SK-N-SH (cell line): ENCODE data around the gene EIF4E1B. TPM values are rescaled to one million over a fixed set of nuclear protein-coding genes. Genes with fewer than 3 reads are reported as not detected.

ENCODE experiments used
- CTCF ChIA-PET: fragments of 300-600, 350-600 bp; formaldehyde crosslinking; extraction: SDS; loops from one replicate; lab custom pipeline; 2021; lab: Yijun Ruan, JAX
- POLR2A ChIA-PET: fragments of 350-600 bp; sonication (Branson Sonifier 250); formaldehyde crosslinking; extraction: SDS; loops from one replicate; lab custom pipeline; 2020; ENCODE audit warnings: antibody characterized with exemption, inconsistent platforms; lab: Yijun Ruan, JAX
- DNase-seq: peaks from one replicate; pipeline ENCODE4 v3.0.0; 2012
- H2AFZ ChIP-seq: fragments of 200-600 bp; sonication (generic); 2 replicates; pipeline ENCODE4 v1.8.1; 2016; ENCODE audit warnings: antibody characterized with exemption, mild to moderate bottlenecking, low read depth
- H3F3A ChIP-seq: fragments of 200-600 bp; sonication (generic); replicated peaks from 2 replicates; pipeline ENCODE3; 2016; ENCODE audit warnings: antibody characterized with exemption, mild to moderate bottlenecking; ENCODE audit not compliant: insufficient read depth
- H3K27ac ChIP-seq, 2 experiments: fragments of 200-500 bp in 1 of 2; fragments of 200-600 bp in 1 of 2; sonication (Bioruptor generic) in 1 of 2; sonication (generic), shearing (Covaris generic) in 1 of 2; 2 replicates each; pipeline versions ENCODE4 v1.5.1 to v1.6.1; 2014 to 2016; ENCODE audit warnings: low read depth in 2 of 2, inconsistent platforms in 1 of 2, low read length in 1 of 2, mild to moderate bottlenecking in 1 of 2, mixed read lengths in 1 of 2
- H3K27me3 ChIP-seq: fragments of 200-600 bp; sonication (generic), shearing (Covaris generic); 2 replicates; pipeline ENCODE4 v1.6.1; 2016; ENCODE audit warnings: mixed run types; ENCODE audit not compliant: insufficient read depth
- H3K36me3 ChIP-seq, 2 experiments: fragments of 200-500 bp in 1 of 2; fragments of 200-600 bp in 1 of 2; sonication (Bioruptor generic) in 1 of 2; sonication (generic) in 1 of 2; replicated peaks in 1 of 2; 2 replicates each; pipeline versions ENCODE3 to v1.5.1; 2014 to 2016; ENCODE audit warnings: low read length in 1 of 2, mild to moderate bottlenecking in 1 of 2; ENCODE audit not compliant: insufficient read depth in 2 of 2, control insufficient read depth in 1 of 2
- H3K4me1 ChIP-seq, 2 experiments: fragments of 200-500 bp in 1 of 2; fragments of 200-600 bp in 1 of 2; sonication (Bioruptor generic) in 1 of 2; sonication (generic), shearing (Covaris generic) in 1 of 2; 2 replicates each; pipeline versions ENCODE4 v1.5.1 to v1.6.1; 2014 to 2016; ENCODE audit warnings: low read depth in 1 of 2, low read length in 1 of 2, mixed run types in 1 of 2; ENCODE audit not compliant: insufficient read depth in 2 of 2, control insufficient read depth in 1 of 2
- H3K4me2 ChIP-seq: fragments of 200-600 bp; sonication (generic), shearing (Covaris generic); 2 replicates; pipeline ENCODE4 v1.6.1; 2017; ENCODE audit warnings: mixed run types
- H3K4me3 ChIP-seq, 2 experiments: fragments of 200-500 bp in 1 of 2; fragments of 200-600 bp in 1 of 2; sonication (Bioruptor generic) in 1 of 2; sonication (generic), shearing (Covaris generic) in 1 of 2; 2 replicates each; pipeline versions ENCODE4 v1.5.1 to v1.8.1; 2014 to 2016; ENCODE audit warnings: low read depth in 2 of 2, inconsistent platforms in 1 of 2, low read length in 1 of 2, mild to moderate bottlenecking in 1 of 2, mixed read lengths in 1 of 2, moderate library complexity in 1 of 2
- H3K79me2 ChIP-seq: fragments of 200-600 bp; sonication (generic); 2 replicates; pipeline ENCODE4 v1.8.1; 2017; ENCODE audit warnings: mild to moderate bottlenecking; ENCODE audit not compliant: insufficient read depth
- H3K9ac ChIP-seq: fragments of 200-600 bp; sonication (generic); 2 replicates; pipeline ENCODE4 v1.6.1; 2017; ENCODE audit warnings: mixed run types
- H3K9me2 ChIP-seq: fragments of 200-600 bp; sonication (generic); 2 replicates; pipeline ENCODE4 v1.6.1; 2017; ENCODE audit warnings: mixed run types
- H3K9me3 ChIP-seq: fragments of 200-600 bp; sonication (generic); 2 replicates; pipeline ENCODE4 v1.6.1; 2017; ENCODE audit warnings: mixed run types, mild to moderate bottlenecking, moderate library complexity
- H4K20me1 ChIP-seq: fragments of 200-600 bp; sonication (generic); 2 replicates; pipeline ENCODE4 v1.6.1; 2017; ENCODE audit warnings: mild to moderate bottlenecking, mixed run types; ENCODE audit not compliant: insufficient read depth
- CTCF ChIP-seq: fragments of 200-600 bp; sonication (generic); IDR thresholded peaks from 2 replicates; pipeline ENCODE4 v1.6.1; 2017; ENCODE audit warnings: antibody characterized with exemption, mild to moderate bottlenecking, moderate library complexity
- ELF1 ChIP-seq: IDR thresholded peaks from 2 replicates; pipeline ENCODE4 v1.4.0; 2012
- FOXM1 ChIP-seq: IDR thresholded peaks from 2 replicates; pipeline ENCODE4 v1.4.0; 2012; ENCODE audit warnings: low read depth, mild to moderate bottlenecking
- GABPA ChIP-seq: IDR thresholded peaks from 2 replicates; pipeline ENCODE4 v1.4.0; 2012; ENCODE audit warnings: low read depth, mild to moderate bottlenecking
- GATA2 ChIP-seq: sonication (generic); formaldehyde crosslinking; IDR thresholded peaks from 2 replicates; pipeline ENCODE4 v1.5.0; 2020; ENCODE audit warnings: mild to moderate bottlenecking, missing genetic modification reagents
- JUND ChIP-seq: IDR thresholded peaks from 2 replicates; pipeline ENCODE4 v1.4.0; 2012
- MEF2A ChIP-seq: IDR thresholded peaks from 2 replicates; pipeline ENCODE4 v1.4.0; 2012; ENCODE audit warnings: low read depth, borderline replicate concordance
- MXI1 ChIP-seq: IDR thresholded peaks from 2 replicates; pipeline ENCODE4 v1.6.1; 2012; ENCODE audit warnings: mild to moderate bottlenecking, low read depth, low read length, improper control_type of control experiment
- NRF1 ChIP-seq: IDR thresholded peaks from 2 replicates; pipeline ENCODE4 v1.6.1; 2012; ENCODE audit warnings: low read depth, mild to moderate bottlenecking, low read length
- RAD21 ChIP-seq: IDR thresholded peaks from 2 replicates; pipeline ENCODE4 v1.6.1; 2012; ENCODE audit warnings: mild to moderate bottlenecking, low read length
- REST ChIP-seq: IDR thresholded peaks from 2 replicates; pipeline ENCODE4 v1.6.1; 2012; ENCODE audit warnings: mild to moderate bottlenecking, low read depth, low read length, moderate library complexity
- SMC3 ChIP-seq: IDR thresholded peaks from 2 replicates; pipeline ENCODE4 v1.6.1; 2012; ENCODE audit warnings: low read depth, low read length, improper control_type of control experiment
- TAF1 ChIP-seq: IDR thresholded peaks from 2 replicates; pipeline ENCODE4 v1.6.1; 2012; ENCODE audit warnings: low read depth, mild to moderate bottlenecking, low read length, moderate library complexity, borderline replicate concordance
- TCF12 ChIP-seq: IDR thresholded peaks from 2 replicates; pipeline ENCODE4 v1.4.0; 2012
- YY1 ChIP-seq: IDR thresholded peaks from 2 replicates; pipeline ENCODE4 v1.4.0; 2012; ENCODE audit warnings: low read depth, mild to moderate bottlenecking
- ZBTB33 ChIP-seq: IDR thresholded peaks from 2 replicates; pipeline ENCODE4 v1.4.0; 2012; ENCODE audit warnings: low read depth, borderline replicate concordance
- WGBS: methylation state at CpG from one replicate; pipeline ENCODE4 v1.1.6; 2017; ENCODE audit warnings: low lambda C conversion rate; 5-methylcytosine and 5-hydroxymethylcytosine counted together
- polyA plus RNA-seq, 3 experiments: library from polyadenylated mRNA; depleted of rRNA; stranded (reverse); fragments of >200 nt; gene quantifications; 2 replicates each; pipeline ENCODE4 v1.2.3, GENCODE V29; 2012
- TF ChIP-seq, protein P1 (sequence below): fragments of 150-350 bp; IDR thresholded peaks from 2 replicates; pipeline ENCODE4 v1.6.1; 2017; ENCODE audit warnings: antibody characterized with exemption, low read length, low read depth, borderline replicate concordance
- TF ChIP-seq, protein P2 (sequence below): IDR thresholded peaks from 2 replicates; pipeline ENCODE4 v1.4.0; 2012; ENCODE audit warnings: low read depth

Gene EIF4E1B
- polyA plus RNA-seq, 1 of the 3 experiments (the other 2 are of a cell fraction) = not detected

DNA sequence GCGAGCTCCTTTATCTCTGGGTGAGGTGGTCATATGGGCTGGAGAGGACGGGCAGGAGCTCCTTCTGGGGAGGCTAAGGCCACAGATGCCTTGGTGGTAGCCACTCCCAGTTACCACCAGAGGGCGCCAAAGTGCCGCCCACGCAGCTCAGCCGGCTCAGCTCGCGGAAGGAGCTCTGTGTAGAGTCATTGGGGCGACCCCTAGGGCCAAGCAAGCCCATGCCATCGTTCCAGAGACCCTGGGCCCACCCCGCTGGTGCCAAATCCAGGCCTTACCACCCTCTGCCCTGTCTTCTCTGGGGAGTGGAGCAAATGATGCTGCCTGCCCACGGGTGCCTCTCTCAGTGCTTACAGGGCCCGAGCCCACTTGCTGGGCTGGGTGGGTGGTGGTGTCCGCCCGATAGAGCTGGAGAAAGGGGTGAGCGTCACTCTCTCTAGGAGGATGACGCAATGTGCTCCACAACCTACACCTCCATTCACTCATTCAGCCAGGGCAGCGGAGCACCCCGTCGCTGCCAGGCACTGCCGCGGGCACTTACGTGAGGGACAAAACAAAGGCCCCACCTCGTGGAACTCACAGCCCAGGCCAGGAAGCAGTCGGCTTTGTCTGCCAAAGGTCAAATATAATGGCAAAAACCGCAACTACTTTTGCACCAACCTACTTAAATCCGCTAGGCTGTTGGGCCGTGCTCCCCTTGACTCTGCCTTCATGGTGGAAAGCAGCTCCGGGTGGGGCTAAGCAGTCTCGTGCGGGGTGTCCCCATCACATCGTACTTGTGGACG, 30.6 kb downstream of the EIF4E1B start:
- no peaks in the 10 kb centered on the region for H3K9me3 ChIP-seq
- CTCF ChIA-PET = interaction anchor here (0.5 to 6.7 kb wide), 113 partner anchors 9 to 742 kb away, joined by 3 to 167 read pairs (median 5); partner anchors contain the start of genes EIF4E1B, FGFR4, SNCB and TSPAN17
- TF ChIP-seq CTCF = peak; percentile 92
- TF ChIP-seq, protein P1, sequence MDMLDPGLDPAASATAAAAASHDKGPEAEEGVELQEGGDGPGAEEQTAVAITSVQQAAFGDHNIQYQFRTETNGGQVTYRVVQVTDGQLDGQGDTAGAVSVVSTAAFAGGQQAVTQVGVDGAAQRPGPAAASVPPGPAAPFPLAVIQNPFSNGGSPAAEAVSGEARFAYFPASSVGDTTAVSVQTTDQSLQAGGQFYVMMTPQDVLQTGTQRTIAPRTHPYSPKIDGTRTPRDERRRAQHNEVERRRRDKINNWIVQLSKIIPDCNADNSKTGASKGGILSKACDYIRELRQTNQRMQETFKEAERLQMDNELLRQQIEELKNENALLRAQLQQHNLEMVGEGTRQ = no peak
- no peak for TF ChIP-seq TAF1
- TF ChIP-seq YY1 = no peak
- TF ChIP-seq RAD21 = peak; percentile 97
- TF ChIP-seq MXI1 = no peak
- TF ChIP-seq SMC3 = peak; percentile 95
- TF ChIP-seq, all 33 proteins: peak for 3
- no peaks in the 10 kb centered on the region for H3K9me2 ChIP-seq
- no peak overlapping the region for H2AFZ ChIP-seq
- POLR2A ChIA-PET = interaction anchor here (0.6 to 1.4 kb wide), 8 partner anchors 9 to 296 kb away, joined by 3 to 6 read pairs (median 4); partner anchors contain the start of gene TSPAN17
- H4K20me1 ChIP-seq = peaks cover 8% of the 10 kb centered on the region; the same call in 1 of the 2 replicates
- no peaks in the 10 kb centered on the region for H3K79me2 ChIP-seq
- H3K36me3 ChIP-seq = peaks cover 4 to 11% of the 10 kb centered on the region in 2 experiments
- peaks cover 0 to 23% of the 10 kb centered on the region in 2 experiments; a peak in 1 of 4 replicates for H3K4me1 ChIP-seq
- H3K27me3 ChIP-seq = no peaks in the 10 kb centered on the region
- H3K4me3 ChIP-seq = no peak overlapping the region; a peak in 1 of 4 replicates
- peak; percentile 92 for DNase-seq
- no peak overlapping the region for H3K9ac ChIP-seq
- H3K4me2 ChIP-seq = no peak overlapping the region
- WGBS = 48% methylated on average over 30 of the region's 33 CpGs
- H3K27ac ChIP-seq = no peak overlapping the region
- H3F3A ChIP-seq = no peaks in the 10 kb centered on the region

- 92% methylated on average over 10 of the region's 10 CpGs for WGBS
- Histone ChIP-seq H3F3A (no peaks in the 10 kb centered on the region), H3K4me2 (no peak overlapping the region), H3K4me1 (peaks cover 0 to 23% of the 10 kb centered on the region in 2 experiments; a peak in 1 of 4 replicates), H3K4me3 (no peak overlapping the region), H4K20me1 (peaks cover 8% of the 10 kb centered on the region; the same call in 1 of the 2 replicates), H3K27me3 (no peaks in the 10 kb centered on the region), H3K9ac (no peak overlapping the region), H3K9me2 (no peaks in the 10 kb centered on the region), H3K36me3 (peaks cover 4 to 11% of the 10 kb centered on the region in 2 experiments), H3K9me3 (no peaks in the 10 kb centered on the region), H3K27ac (no peak overlapping the region), H2AFZ (no peak overlapping the region), H3K79me2 (no peaks in the 10 kb centered on the region)
- ChIA-PET CTCF (interaction anchor here (0.6 to 6.7 kb wide), 46 partner anchors 9 to 644 kb away, joined by 3 to 167 read pairs (median 11); partner anchors contain the start of genes EIF4E1B, SNCB, TSPAN17 and UNC5A), POLR2A (interaction anchor here (1.4 kb wide), 1 partner anchor 179 kb away, joined by 3 read pairs; no protein-coding TSS in a partner anchor)
- no peak for DNase-seq
- no peak for TF ChIP-seq GATA2
- no peak for TF ChIP-seq MXI1
- TF ChIP-seq GABPA = no peak
- no peak for TF ChIP-seq FOXM1
- TF ChIP-seq, protein P2, sequence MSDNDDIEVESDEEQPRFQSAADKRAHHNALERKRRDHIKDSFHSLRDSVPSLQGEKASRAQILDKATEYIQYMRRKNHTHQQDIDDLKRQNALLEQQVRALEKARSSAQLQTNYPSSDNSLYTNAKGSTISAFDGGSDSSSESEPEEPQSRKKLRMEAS = no peak
- no peak for TF ChIP-seq RAD21
- TF ChIP-seq ZBTB33 = no peak
- TF ChIP-seq NRF1 = no peak
- no peak for TF ChIP-seq REST
- TF ChIP-seq MEF2A = no peak
- TF ChIP-seq JUND = no peak
- no peak for TF ChIP-seq TCF12
- no peak for TF ChIP-seq ELF1
Measured at GRCh38 chr5:176661676-176662075, 31.2 kb downstream of the EIF4E1B start.
